Measurements from ENCODE around the gene CRYBG1.

DNA sequence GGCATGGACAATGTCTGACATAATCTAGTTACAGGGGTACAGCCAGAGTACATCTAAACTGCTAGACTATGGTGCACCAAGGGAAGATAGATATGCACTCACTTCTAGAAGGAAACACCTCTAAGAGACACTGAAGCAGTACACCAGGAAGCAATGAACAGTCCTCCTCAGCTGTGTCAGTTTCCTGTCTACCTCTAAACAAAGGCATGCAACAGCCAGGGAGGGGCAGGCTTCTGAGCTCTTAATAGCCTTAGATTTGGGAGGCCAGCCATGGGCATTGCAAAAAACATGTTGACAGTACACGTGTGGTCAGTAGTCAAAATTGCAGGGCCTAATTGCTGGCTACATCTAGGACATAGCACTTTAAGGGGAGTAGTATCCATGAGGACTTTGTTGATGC, 21.4 kb downstream of the CRYBG1 start:
- TF ChIP-seq, protein P1, sequence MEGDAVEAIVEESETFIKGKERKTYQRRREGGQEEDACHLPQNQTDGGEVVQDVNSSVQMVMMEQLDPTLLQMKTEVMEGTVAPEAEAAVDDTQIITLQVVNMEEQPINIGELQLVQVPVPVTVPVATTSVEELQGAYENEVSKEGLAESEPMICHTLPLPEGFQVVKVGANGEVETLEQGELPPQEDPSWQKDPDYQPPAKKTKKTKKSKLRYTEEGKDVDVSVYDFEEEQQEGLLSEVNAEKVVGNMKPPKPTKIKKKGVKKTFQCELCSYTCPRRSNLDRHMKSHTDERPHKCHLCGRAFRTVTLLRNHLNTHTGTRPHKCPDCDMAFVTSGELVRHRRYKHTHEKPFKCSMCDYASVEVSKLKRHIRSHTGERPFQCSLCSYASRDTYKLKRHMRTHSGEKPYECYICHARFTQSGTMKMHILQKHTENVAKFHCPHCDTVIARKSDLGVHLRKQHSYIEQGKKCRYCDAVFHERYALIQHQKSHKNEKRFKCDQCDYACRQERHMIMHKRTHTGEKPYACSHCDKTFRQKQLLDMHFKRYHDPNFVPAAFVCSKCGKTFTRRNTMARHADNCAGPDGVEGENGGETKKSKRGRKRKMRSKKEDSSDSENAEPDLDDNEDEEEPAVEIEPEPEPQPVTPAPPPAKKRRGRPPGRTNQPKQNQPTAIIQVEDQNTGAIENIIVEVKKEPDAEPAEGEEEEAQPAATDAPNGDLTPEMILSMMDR (conservative IDR thresholded peaks at IDR 0.05; ENCODE audit: low read depth, low read length), result no peak
- no peak for TF ChIP-seq EZH2 (IDR thresholded peaks at IDR 0.05; ENCODE audit: borderline replicate concordance, low read depth, low read length, poor library complexity, severe bottlenecking)

All from A673 (cell line).